GM23338 (cell line): Measurements from ENCODE around the gene ADA.

Experiments used
- CREB1 ChIP-seq: fragments of 250-450 bp; sonication (Bioruptor Pico); IDR thresholded peaks from 2 replicates; pipeline ENCODE4 v1.5.0; 2020; ENCODE audit warnings: low read depth, mild to moderate bottlenecking, moderate library complexity
- EZH2 ChIP-seq: fragments of 200-600 bp; sonication (generic); IDR thresholded peaks from one replicate; pipeline ENCODE4 v1.8.0; 2017; ENCODE audit warnings: antibody characterized with exemption, mild to moderate bottlenecking, low read depth; ENCODE audit not compliant: unreplicated experiment
- EZH2phosphoT487 ChIP-seq: fragments of 200-600 bp; sonication (generic); IDR thresholded peaks from one replicate; pipeline ENCODE4 v1.8.1; 2018; ENCODE audit warnings: antibody characterized with exemption; ENCODE audit not compliant: unreplicated experiment
- JUNB ChIP-seq: IDR thresholded peaks from one replicate; pipeline ENCODE4 v1.6.1; 2016; ENCODE audit warnings: antibody characterized with exemption; ENCODE audit not compliant: unreplicated experiment
- NANOG ChIP-seq: IDR thresholded peaks from 2 replicates; pipeline ENCODE4 v1.6.1; 2016; ENCODE audit warnings: antibody characterized with exemption, borderline replicate concordance
- POLR2AphosphoS5 ChIP-seq: IDR thresholded peaks from 2 replicates; pipeline ENCODE4 v1.6.1; 2016; ENCODE audit warnings: antibody characterized with exemption, low read depth
- STAT1 ChIP-seq: IDR thresholded peaks from one replicate; pipeline ENCODE4 v1.6.1; 2016; ENCODE audit warnings: antibody characterized with exemption; ENCODE audit not compliant: unreplicated experiment
- ZNF114 ChIP-seq: fragments of 250-450 bp; sonication (Bioruptor Pico); IDR thresholded peaks from 2 replicates; pipeline ENCODE4 v1.5.0; 2020; ENCODE audit warnings: mild to moderate bottlenecking, moderate library complexity
- TF ChIP-seq, protein P1 (sequence below), 2 experiments: fragments of 200-600 bp in 1 of 2; sonication (generic) in 1 of 2; conservative IDR thresholded peaks; 2 replicates each; pipeline versions ENCODE4 v1.5.1 to v1.6.1; 2016 to 2017; ENCODE audit warnings: antibody characterized with exemption in 2 of 2, low read depth in 2 of 2, mild to moderate bottlenecking in 2 of 2, moderate library complexity in 1 of 2
- TF ChIP-seq, protein P2 (sequence below): IDR thresholded peaks from 2 replicates; pipeline ENCODE4 v1.6.1; 2016; ENCODE audit warnings: antibody characterized with exemption
- TF ChIP-seq, protein P3 (sequence below): IDR thresholded peaks from one replicate; pipeline ENCODE4 v1.6.1; 2018; ENCODE audit warnings: antibody characterized with exemption; ENCODE audit not compliant: unreplicated experiment
- TF ChIP-seq, protein P4 (sequence below): fragments of 250-450 bp; sonication (Bioruptor Pico); IDR thresholded peaks from 2 replicates; pipeline ENCODE4 v1.5.0; 2020; ENCODE audit warnings: mild to moderate bottlenecking, moderate library complexity

DNA sequence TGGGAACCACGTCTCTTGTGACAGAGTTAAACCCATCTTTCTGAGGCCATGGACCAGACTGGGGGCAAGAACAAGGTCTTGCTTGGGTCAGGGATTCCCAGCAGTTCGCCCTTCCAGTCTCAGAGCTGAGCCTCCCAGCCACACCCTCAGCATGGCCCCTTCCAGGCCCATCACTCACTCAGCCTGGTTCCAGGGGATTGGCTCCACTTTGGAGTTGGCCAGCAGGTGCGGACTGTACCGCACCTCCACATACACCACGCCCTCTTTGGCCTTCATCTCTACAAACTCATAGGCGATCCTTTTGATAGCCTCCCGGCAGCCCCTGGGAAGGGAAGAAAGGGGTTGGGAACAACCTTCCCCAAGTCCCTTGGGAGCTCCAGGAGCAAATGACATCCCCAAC lies 25.2 kb downstream of the ADA start:
- TF ChIP-seq, protein P1, sequence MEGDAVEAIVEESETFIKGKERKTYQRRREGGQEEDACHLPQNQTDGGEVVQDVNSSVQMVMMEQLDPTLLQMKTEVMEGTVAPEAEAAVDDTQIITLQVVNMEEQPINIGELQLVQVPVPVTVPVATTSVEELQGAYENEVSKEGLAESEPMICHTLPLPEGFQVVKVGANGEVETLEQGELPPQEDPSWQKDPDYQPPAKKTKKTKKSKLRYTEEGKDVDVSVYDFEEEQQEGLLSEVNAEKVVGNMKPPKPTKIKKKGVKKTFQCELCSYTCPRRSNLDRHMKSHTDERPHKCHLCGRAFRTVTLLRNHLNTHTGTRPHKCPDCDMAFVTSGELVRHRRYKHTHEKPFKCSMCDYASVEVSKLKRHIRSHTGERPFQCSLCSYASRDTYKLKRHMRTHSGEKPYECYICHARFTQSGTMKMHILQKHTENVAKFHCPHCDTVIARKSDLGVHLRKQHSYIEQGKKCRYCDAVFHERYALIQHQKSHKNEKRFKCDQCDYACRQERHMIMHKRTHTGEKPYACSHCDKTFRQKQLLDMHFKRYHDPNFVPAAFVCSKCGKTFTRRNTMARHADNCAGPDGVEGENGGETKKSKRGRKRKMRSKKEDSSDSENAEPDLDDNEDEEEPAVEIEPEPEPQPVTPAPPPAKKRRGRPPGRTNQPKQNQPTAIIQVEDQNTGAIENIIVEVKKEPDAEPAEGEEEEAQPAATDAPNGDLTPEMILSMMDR (conservative IDR thresholded peaks at IDR 0.05; ENCODE audit: low read depth in 2 of 2), result no peak
- no peak for TF ChIP-seq POLR2AphosphoS5
- no peak for TF ChIP-seq EZH2phosphoT487
- no peak for TF ChIP-seq EZH2
- no peak for TF ChIP-seq STAT1
- TF ChIP-seq, protein P2, sequence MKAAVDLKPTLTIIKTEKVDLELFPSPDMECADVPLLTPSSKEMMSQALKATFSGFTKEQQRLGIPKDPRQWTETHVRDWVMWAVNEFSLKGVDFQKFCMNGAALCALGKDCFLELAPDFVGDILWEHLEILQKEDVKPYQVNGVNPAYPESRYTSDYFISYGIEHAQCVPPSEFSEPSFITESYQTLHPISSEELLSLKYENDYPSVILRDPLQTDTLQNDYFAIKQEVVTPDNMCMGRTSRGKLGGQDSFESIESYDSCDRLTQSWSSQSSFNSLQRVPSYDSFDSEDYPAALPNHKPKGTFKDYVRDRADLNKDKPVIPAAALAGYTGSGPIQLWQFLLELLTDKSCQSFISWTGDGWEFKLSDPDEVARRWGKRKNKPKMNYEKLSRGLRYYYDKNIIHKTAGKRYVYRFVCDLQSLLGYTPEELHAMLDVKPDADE, result no peak
- TF ChIP-seq CREB1, result no peak
- TF ChIP-seq, protein P3, sequence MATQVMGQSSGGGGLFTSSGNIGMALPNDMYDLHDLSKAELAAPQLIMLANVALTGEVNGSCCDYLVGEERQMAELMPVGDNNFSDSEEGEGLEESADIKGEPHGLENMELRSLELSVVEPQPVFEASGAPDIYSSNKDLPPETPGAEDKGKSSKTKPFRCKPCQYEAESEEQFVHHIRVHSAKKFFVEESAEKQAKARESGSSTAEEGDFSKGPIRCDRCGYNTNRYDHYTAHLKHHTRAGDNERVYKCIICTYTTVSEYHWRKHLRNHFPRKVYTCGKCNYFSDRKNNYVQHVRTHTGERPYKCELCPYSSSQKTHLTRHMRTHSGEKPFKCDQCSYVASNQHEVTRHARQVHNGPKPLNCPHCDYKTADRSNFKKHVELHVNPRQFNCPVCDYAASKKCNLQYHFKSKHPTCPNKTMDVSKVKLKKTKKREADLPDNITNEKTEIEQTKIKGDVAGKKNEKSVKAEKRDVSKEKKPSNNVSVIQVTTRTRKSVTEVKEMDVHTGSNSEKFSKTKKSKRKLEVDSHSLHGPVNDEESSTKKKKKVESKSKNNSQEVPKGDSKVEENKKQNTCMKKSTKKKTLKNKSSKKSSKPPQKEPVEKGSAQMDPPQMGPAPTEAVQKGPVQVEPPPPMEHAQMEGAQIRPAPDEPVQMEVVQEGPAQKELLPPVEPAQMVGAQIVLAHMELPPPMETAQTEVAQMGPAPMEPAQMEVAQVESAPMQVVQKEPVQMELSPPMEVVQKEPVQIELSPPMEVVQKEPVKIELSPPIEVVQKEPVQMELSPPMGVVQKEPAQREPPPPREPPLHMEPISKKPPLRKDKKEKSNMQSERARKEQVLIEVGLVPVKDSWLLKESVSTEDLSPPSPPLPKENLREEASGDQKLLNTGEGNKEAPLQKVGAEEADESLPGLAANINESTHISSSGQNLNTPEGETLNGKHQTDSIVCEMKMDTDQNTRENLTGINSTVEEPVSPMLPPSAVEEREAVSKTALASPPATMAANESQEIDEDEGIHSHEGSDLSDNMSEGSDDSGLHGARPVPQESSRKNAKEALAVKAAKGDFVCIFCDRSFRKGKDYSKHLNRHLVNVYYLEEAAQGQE, result no peak
- TF ChIP-seq, protein P4, sequence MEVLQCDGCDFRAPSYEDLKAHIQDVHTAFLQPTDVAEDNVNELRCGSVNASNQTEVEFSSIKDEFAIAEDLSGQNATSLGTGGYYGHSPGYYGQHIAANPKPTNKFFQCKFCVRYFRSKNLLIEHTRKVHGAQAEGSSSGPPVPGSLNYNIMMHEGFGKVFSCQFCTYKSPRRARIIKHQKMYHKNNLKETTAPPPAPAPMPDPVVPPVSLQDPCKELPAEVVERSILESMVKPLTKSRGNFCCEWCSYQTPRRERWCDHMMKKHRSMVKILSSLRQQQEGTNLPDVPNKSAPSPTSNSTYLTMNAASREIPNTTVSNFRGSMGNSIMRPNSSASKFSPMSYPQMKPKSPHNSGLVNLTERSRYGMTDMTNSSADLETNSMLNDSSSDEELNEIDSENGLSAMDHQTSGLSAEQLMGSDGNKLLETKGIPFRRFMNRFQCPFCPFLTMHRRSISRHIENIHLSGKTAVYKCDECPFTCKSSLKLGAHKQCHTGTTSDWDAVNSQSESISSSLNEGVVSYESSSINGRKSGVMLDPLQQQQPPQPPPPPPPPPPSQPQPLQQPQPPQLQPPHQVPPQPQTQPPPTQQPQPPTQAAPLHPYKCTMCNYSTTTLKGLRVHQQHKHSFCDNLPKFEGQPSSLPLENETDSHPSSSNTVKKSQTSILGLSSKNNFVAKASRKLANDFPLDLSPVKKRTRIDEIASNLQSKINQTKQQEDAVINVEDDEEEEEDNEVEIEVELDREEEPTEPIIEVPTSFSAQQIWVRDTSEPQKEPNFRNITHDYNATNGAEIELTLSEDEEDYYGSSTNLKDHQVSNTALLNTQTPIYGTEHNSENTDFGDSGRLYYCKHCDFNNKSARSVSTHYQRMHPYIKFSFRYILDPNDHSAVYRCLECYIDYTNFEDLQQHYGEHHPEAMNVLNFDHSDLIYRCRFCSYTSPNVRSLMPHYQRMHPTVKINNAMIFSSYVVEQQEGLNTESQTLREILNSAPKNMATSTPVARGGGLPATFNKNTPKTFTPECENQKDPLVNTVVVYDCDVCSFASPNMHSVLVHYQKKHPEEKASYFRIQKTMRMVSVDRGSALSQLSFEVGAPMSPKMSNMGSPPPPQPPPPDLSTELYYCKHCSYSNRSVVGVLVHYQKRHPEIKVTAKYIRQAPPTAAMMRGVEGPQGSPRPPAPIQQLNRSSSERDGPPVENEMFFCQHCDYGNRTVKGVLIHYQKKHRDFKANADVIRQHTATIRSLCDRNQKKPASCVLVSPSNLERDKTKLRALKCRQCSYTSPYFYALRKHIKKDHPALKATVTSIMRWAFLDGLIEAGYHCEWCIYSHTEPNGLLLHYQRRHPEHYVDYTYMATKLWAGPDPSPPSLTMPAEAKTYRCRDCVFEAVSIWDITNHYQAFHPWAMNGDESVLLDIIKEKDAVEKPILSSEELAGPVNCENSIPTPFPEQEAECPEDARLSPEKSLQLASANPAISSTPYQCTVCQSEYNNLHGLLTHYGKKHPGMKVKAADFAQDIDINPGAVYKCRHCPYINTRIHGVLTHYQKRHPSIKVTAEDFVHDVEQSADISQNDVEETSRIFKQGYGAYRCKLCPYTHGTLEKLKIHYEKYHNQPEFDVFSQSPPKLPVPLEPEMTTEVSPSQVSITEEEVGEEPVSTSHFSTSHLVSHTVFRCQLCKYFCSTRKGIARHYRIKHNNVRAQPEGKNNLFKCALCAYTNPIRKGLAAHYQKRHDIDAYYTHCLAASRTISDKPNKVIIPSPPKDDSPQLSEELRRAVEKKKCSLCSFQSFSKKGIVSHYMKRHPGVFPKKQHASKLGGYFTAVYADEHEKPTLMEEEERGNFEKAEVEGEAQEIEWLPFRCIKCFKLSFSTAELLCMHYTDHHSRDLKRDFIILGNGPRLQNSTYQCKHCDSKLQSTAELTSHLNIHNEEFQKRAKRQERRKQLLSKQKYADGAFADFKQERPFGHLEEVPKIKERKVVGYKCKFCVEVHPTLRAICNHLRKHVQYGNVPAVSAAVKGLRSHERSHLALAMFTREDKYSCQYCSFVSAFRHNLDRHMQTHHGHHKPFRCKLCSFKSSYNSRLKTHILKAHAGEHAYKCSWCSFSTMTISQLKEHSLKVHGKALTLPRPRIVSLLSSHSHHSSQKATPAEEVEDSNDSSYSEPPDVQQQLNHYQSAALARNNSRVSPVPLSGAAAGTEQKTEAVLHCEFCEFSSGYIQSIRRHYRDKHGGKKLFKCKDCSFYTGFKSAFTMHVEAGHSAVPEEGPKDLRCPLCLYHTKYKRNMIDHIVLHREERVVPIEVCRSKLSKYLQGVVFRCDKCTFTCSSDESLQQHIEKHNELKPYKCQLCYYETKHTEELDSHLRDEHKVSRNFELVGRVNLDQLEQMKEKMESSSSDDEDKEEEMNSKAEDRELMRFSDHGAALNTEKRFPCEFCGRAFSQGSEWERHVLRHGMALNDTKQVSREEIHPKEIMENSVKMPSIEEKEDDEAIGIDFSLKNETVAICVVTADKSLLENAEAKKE (CRISPR knock-in tag), result no peak
- no peak for TF ChIP-seq JUNB
- no peak for TF ChIP-seq ZNF114 (CRISPR knock-in tag)
- no peak for TF ChIP-seq NANOG
